ENCODE measurements around the gene TMEM187.

GRCh38 chrX:153951683-153952372 is 20.7 kb upstream of the TMEM187 start:
- TF ChIP-seq POLR2A (IDR thresholded peaks at IDR 0.05; ENCODE audit: low read length): no peak
- TF ChIP-seq CTCF (IDR thresholded peaks at IDR 0.05): no peak
- TF ChIP-seq CHD4 (IDR thresholded peaks at IDR 0.05; ENCODE audit: borderline replicate concordance): no peak
- TF ChIP-seq USF2 (IDR thresholded peaks at IDR 0.05): no peak
- no peak for TF ChIP-seq KDM1A (IDR thresholded peaks at IDR 0.05; ENCODE audit: low read depth)
- no peak for TF ChIP-seq TP53 (CRISPR knock-in tag; IDR thresholded peaks at IDR 0.05)
- TF ChIP-seq EHF (CRISPR knock-in tag; IDR thresholded peaks at IDR 0.05): no peak

All from A549 (cell line).